HepG2 (cell line): Measurements from ENCODE around the gene CCDC88A. TPM values are rescaled to one million over a fixed set of nuclear protein-coding genes. Genes with fewer than 3 reads are reported as not detected.
A peak's percentile ranks its signal among the peaks of the same experiment; 100 is the strongest.

Source experiments
- ATF7 ChIP-seq, 2 experiments: fragments of 450-650 bp in 1 of 2; sonication (generic) in 1 of 2; formaldehyde crosslinking in 1 of 2; IDR thresholded peaks; 2 replicates each; pipeline versions ENCODE4 v1.4.0 to v1.6.1; 2016 to 2020; ENCODE audit warnings: antibody characterized with exemption in 1 of 2, mild to moderate bottlenecking in 1 of 2, missing genetic modification reagents in 1 of 2
- HOXA5 ChIP-seq: sonication (generic); formaldehyde crosslinking; IDR thresholded peaks from 2 replicates; pipeline ENCODE4 v1.4.0; 2020; ENCODE audit warnings: missing genetic modification reagents
- MEIS2 ChIP-seq: sonication (generic); formaldehyde crosslinking; IDR thresholded peaks from 2 replicates; pipeline ENCODE4 v1.9.0; 2021; ENCODE audit warnings: mild to moderate bottlenecking, missing genetic modification reagents
- NFIC ChIP-seq: IDR thresholded peaks from 2 replicates; pipeline ENCODE4 v1.6.1; 2012; ENCODE audit warnings: mild to moderate bottlenecking, low read length, inconsistent platforms
- ZIK1 ChIP-seq: sonication (generic); formaldehyde crosslinking; IDR thresholded peaks from 2 replicates; pipeline ENCODE4 v1.5.0; 2020; ENCODE audit warnings: mild to moderate bottlenecking, low read depth, missing genetic modification reagents, borderline replicate concordance
- ZMYM2 ChIP-seq: sonication (generic); formaldehyde crosslinking; IDR thresholded peaks from 2 replicates; pipeline ENCODE4 v1.8.0; 2022; ENCODE audit warnings: mild to moderate bottlenecking, missing genetic modification reagents
- ZNF256 ChIP-seq: sonication (generic); formaldehyde crosslinking; conservative IDR thresholded peaks from 2 replicates; pipeline ENCODE4 v1.4.0; 2020; ENCODE audit warnings: missing genetic modification reagents
- ZNF382 ChIP-seq: sonication (generic); formaldehyde crosslinking; IDR thresholded peaks from 2 replicates; pipeline ENCODE4 v1.5.0; 2020; ENCODE audit warnings: missing genetic modification reagents, mild to moderate bottlenecking, borderline replicate concordance
- polyA plus RNA-seq, 8 experiments: library from polyadenylated mRNA; depleted of rRNA in 3 of 8; stranded (reverse) in 7 of 8; unstranded in 1 of 8; fragments of >200 nt; fragmentation: Illumina TruSeq in 4 of 8; extraction: Trizol in 4 of 8; gene quantifications; 2 replicates each; pipeline versions ENCODE4 v1.2.1 to v1.2.3, GENCODE V29; 2011 to 2016; ENCODE audit warnings: low read depth in 4 of 8, missing spikeins in 1 of 8, mixed read lengths in 1 of 8; ENCODE audit not compliant: insufficient read depth in 1 of 8
- total RNA-seq, 5 experiments: library from RNA; depleted of rRNA; stranded (reverse); fragments of >200 nt; fragmentation: Illumina TruSeq; extraction: Trizol; gene quantifications; 2 replicates each; pipeline ENCODE4 v1.2.3, GENCODE V29; 2016; ENCODE audit warnings: low read depth in 1 of 5
- TF ChIP-seq, protein P1 (sequence below): sonication (generic); formaldehyde crosslinking; IDR thresholded peaks from 2 replicates; pipeline ENCODE4 v1.8.0; 2022; ENCODE audit warnings: missing genetic modification reagents, mild to moderate bottlenecking, inconsistent platforms, borderline replicate concordance
- TF ChIP-seq, protein P2 (sequence below): sonication (generic); formaldehyde crosslinking; conservative IDR thresholded peaks from 2 replicates; pipeline ENCODE4 v1.4.0; 2020; ENCODE audit warnings: missing genetic modification reagents
- TF ChIP-seq, protein P3 (sequence below): sonication (generic); formaldehyde crosslinking; IDR thresholded peaks from 2 replicates; pipeline ENCODE4 v1.4.0; 2020; ENCODE audit warnings: missing genetic modification reagents
- TF ChIP-seq, protein P4 (sequence below): conservative IDR thresholded peaks from 2 replicates; pipeline ENCODE4 v1.6.1; 2018; ENCODE audit warnings: missing genetic modification reagents
- TF ChIP-seq, protein P5 (sequence below): sonication (generic); formaldehyde crosslinking; IDR thresholded peaks from 2 replicates; pipeline ENCODE4 v1.5.0; 2020; ENCODE audit warnings: missing genetic modification reagents
- TF ChIP-seq, protein P6 (sequence below): sonication (generic); formaldehyde crosslinking; IDR thresholded peaks from 2 replicates; pipeline ENCODE4 v1.8.1; 2023; ENCODE audit warnings: missing genetic modification reagents, mild to moderate bottlenecking, borderline replicate concordance
- TF ChIP-seq, protein P7 (sequence below): IDR thresholded peaks from 2 replicates; pipeline ENCODE4 v1.6.1; 2016; ENCODE audit warnings: low read depth, borderline replicate concordance

Gene CCDC88A
- total and polyA plus RNA-seq, 2 of the 13 experiments (the other 11 are each of a cell fraction or from before 2014, with no cell fraction given): 43.2 to 84.1 TPM

DNA sequence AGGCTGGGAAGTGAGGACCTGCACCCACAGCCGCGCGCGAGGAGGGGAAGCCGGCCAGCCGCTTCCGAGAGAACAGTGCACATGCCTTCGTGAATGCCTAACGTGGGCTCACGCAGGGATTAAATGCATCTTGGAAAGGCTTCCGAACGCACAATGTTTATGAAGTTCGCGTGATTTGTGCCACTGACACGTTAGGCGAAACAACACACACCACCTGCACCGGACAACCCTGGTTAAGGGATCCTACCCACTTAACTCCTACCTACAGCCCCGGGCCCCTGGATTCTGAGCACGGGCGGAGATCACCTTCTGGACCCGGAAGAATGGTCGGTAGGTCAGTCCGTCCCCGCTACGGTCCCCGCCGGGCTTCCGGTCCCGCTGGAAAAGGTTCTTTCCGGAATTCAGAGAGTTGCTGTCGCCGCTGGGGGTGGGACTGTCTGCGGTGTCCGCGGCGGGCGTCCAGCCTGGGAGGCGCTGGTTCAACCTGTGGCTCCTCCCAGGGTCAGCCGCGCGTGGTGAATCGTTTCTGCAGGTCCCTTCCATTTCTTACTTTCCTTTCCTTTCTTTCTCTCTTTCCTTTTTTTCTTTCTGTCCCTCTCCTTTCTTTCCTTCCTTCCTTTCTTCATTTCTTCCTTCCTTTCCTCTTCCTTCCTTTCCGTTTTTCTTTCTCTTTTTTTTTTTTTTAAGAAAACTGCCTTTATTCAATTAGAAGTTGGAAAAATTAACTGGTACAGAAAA is 150.6 kb downstream of the CCDC88A start, which contains the start of gene MTIF2 (continued):
- peak; percentile 63 for TF ChIP-seq ZNF256 (CRISPR knock-in tag)
- TF ChIP-seq ZMYM2 (CRISPR knock-in tag): no peak; the same call in none of the 2 replicates
- TF ChIP-seq, protein P1, sequence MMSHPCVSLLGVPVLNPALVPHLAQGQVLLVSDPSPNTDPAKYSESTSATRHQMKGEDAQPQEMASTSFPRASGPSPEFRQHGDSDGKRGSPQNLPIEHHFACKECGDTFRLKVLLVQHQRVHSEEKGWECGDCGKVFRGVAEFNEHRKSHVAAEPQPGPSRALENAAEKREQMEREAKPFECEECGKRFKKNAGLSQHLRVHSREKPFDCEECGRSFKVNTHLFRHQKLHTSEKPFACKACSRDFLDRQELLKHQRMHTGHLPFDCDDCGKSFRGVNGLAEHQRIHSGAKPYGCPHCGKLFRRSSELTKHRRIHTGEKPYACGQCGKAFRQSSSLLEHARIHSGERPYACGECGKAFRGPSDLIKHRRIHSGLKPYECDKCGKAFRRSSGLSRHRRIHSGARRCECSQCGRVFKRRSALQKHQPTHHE (CRISPR knock-in tag): peak; percentile 95; the same call in 1 of the 2 replicates
- peak; percentile 95 for TF ChIP-seq ZIK1
- TF ChIP-seq, protein P2, sequence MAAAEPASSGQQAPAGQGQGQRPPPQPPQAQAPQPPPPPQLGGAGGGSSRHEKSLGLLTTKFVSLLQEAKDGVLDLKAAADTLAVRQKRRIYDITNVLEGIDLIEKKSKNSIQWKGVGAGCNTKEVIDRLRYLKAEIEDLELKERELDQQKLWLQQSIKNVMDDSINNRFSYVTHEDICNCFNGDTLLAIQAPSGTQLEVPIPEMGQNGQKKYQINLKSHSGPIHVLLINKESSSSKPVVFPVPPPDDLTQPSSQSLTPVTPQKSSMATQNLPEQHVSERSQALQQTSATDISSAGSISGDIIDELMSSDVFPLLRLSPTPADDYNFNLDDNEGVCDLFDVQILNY (CRISPR knock-in tag): peak; percentile 59; the same call in 1 of the 2 replicates
- TF ChIP-seq, protein P3, sequence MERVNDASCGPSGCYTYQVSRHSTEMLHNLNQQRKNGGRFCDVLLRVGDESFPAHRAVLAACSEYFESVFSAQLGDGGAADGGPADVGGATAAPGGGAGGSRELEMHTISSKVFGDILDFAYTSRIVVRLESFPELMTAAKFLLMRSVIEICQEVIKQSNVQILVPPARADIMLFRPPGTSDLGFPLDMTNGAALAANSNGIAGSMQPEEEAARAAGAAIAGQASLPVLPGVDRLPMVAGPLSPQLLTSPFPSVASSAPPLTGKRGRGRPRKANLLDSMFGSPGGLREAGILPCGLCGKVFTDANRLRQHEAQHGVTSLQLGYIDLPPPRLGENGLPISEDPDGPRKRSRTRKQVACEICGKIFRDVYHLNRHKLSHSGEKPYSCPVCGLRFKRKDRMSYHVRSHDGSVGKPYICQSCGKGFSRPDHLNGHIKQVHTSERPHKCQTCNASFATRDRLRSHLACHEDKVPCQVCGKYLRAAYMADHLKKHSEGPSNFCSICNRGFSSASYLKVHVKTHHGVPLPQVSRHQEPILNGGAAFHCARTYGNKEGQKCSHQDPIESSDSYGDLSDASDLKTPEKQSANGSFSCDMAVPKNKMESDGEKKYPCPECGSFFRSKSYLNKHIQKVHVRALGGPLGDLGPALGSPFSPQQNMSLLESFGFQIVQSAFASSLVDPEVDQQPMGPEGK (CRISPR knock-in tag): peak; percentile 95
- no peak for TF ChIP-seq ZNF382 (CRISPR knock-in tag)
- peak; percentile 98 for TF ChIP-seq HOXA5 (CRISPR knock-in tag)
- TF ChIP-seq, protein P4, sequence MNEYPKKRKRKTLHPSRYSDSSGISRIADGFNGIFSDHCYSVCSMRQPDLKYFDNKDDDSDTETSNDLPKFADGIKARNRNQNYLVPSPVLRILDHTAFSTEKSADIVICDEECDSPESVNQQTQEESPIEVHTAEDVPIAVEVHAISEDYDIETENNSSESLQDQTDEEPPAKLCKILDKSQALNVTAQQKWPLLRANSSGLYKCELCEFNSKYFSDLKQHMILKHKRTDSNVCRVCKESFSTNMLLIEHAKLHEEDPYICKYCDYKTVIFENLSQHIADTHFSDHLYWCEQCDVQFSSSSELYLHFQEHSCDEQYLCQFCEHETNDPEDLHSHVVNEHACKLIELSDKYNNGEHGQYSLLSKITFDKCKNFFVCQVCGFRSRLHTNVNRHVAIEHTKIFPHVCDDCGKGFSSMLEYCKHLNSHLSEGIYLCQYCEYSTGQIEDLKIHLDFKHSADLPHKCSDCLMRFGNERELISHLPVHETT: peak; percentile 98
- TF ChIP-seq, protein P5, sequence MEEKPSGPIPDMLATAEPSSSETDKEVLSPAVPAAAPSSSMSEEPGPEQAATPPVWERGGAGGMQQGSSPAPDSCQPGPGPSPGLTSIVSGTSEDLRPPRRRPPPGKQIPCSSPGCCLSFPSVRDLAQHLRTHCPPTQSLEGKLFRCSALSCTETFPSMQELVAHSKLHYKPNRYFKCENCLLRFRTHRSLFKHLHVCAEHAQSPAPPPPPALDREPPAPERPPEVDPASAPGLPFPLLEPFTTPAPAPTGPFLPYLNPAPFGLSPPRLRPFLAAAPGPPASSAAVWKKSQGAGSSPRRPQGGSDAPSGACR (CRISPR knock-in tag): peak; percentile 98
- no peak for TF ChIP-seq ATF7 (IDR thresholded peaks at IDR 0.05)
- 0 out of 2 replicates have a peak, but pooled peaks have one; percentile 74 for TF ChIP-seq ATF7 (CRISPR knock-in tag; IDR thresholded peaks at IDR 0.05)
- TF ChIP-seq NFIC: peak; percentile 75; the same call in 1 of the 2 replicates
- peak; percentile 91 for TF ChIP-seq MEIS2
- TF ChIP-seq, protein P6, sequence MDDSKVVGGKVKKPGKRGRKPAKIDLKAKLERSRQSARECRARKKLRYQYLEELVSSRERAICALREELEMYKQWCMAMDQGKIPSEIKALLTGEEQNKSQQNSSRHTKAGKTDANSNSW: 0 out of 2 replicates have a peak, but pooled peaks have one; percentile 66
- TF ChIP-seq, protein P7, sequence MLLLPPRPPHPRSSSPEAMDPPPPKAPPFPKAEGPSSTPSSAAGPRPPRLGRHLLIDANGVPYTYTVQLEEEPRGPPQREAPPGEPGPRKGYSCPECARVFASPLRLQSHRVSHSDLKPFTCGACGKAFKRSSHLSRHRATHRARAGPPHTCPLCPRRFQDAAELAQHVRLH (CRISPR knock-in tag): peak; percentile 99; the same call in 1 of the 2 replicates
